ENCODE results near the gene HDDC3. TPM values are rescaled to one million over a fixed set of nuclear protein-coding genes. Genes with fewer than 3 reads are reported as not detected.

Gene HDDC3
- total RNA-seq, 2 experiments from 2014 or later: 31.8 to 38.6 TPM

GRCh38 chr15:90881181-90881977 is 51.0 kb downstream of the HDDC3 start:
- intact Hi-C loops (cut with micrococcal nuclease; ENCODE audit: unreplicated experiment): no loop called here
- no peak for DNase-seq (ENCODE audit: low spot score)
- Histone ChIP-seq H3K9me2 (ENCODE audit: insufficient read depth, low read length) (no peaks in the 10 kb centered on the region), H4K20me1 (ENCODE audit: insufficient read depth, low read length) (no peaks in the 10 kb centered on the region), H3K4me2 (ENCODE audit: low read length) (no peak overlapping the region), H3K79me2 (ENCODE audit: insufficient read depth, low read depth, low read length) (no peaks in the 10 kb centered on the region), H3K9me3 (ENCODE audit: low read length) (no peaks in the 10 kb centered on the region), H3K4me1 (ENCODE audit: insufficient read depth, low read length, poor library complexity, severe bottlenecking) (peaks cover 11% of the 10 kb centered on the region), H3K27ac (ENCODE audit: low read depth, low read length, poor library complexity, severe bottlenecking) (no peak overlapping the region), H3K36me3 (ENCODE audit: insufficient read depth, low read length) (no peaks in the 10 kb centered on the region), H3K4me3 (ENCODE audit: low read depth, low read length, poor library complexity, severe bottlenecking) (no peak overlapping the region), H2AFZ (ENCODE audit: low read length) (no peak overlapping the region)
- POLR2A ChIA-PET: no interaction called here
- BruUV-seq (replicated peaks): no TSS peak
- CTCF ChIA-PET (ENCODE audit: unreplicated experiment): interaction anchor here (0.6 kb wide), 1 partner anchor 164 kb away, joined by 3 read pairs; the partner anchor contains the start of gene BLM
- TF ChIP-seq, protein P1, sequence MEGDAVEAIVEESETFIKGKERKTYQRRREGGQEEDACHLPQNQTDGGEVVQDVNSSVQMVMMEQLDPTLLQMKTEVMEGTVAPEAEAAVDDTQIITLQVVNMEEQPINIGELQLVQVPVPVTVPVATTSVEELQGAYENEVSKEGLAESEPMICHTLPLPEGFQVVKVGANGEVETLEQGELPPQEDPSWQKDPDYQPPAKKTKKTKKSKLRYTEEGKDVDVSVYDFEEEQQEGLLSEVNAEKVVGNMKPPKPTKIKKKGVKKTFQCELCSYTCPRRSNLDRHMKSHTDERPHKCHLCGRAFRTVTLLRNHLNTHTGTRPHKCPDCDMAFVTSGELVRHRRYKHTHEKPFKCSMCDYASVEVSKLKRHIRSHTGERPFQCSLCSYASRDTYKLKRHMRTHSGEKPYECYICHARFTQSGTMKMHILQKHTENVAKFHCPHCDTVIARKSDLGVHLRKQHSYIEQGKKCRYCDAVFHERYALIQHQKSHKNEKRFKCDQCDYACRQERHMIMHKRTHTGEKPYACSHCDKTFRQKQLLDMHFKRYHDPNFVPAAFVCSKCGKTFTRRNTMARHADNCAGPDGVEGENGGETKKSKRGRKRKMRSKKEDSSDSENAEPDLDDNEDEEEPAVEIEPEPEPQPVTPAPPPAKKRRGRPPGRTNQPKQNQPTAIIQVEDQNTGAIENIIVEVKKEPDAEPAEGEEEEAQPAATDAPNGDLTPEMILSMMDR (conservative IDR thresholded peaks at IDR 0.05; ENCODE audit: low read length): no peak
- TF ChIP-seq EZH2phosphoT487 (IDR thresholded peaks at IDR 0.05; ENCODE audit: borderline replicate concordance, low read depth, low read length): no peak

DNA sequence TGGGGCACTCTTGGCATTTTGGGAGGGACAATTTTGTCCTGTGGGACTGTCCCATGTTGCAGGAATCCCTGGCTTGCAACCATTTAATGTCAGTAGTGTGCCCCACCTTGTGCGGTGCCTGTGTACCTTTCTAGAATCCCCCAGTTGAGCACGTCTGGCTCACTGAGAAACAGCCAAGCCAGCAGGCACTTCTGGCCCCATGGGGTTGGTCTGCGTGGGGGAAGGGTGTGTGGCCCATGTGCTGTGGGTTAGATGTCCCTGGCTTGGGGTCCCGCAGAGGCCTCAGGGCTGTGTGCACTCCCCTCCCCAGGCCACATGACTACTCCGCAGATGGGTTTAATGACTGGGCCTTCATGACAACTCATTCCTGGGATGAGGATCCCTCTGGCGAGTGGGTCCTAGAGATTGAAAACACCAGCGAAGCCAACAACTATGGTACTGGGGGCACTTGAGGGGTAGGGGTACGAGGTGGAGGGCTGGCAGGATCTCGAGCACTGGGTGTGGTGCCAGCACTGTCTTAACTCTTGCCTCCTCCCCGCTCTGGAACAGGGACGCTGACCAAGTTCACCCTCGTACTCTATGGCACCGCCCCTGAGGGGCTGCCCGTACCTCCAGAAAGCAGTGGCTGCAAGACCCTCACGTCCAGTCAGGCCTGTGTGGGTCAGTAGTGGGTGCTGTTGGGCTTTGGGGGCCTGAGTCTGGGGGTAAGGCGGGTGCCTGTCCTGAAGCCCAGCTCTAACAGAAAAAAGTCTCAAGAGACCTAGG is 51.8 kb downstream of the HDDC3 start:
- ChIA-PET POLR2A (no interaction called here), CTCF (ENCODE audit: unreplicated experiment) (no interaction called here)
- Histone ChIP-seq H3K4me2 (ENCODE audit: low read length) (no peak overlapping the region), H3K9me2 (ENCODE audit: insufficient read depth, low read length) (no peaks in the 10 kb centered on the region), H3K27ac (ENCODE audit: low read depth, low read length, poor library complexity, severe bottlenecking) (no peak overlapping the region), H3K4me1 (ENCODE audit: insufficient read depth, low read length, poor library complexity, severe bottlenecking) (peaks cover 3% of the 10 kb centered on the region), H2AFZ (ENCODE audit: low read length) (no peak overlapping the region), H3K4me3 (ENCODE audit: low read depth, low read length, poor library complexity, severe bottlenecking) (no peak overlapping the region), H3K36me3 (ENCODE audit: insufficient read depth, low read length) (no peaks in the 10 kb centered on the region), H4K20me1 (ENCODE audit: insufficient read depth, low read length) (no peaks in the 10 kb centered on the region), H3K9me3 (ENCODE audit: low read length) (no peaks in the 10 kb centered on the region), H3K79me2 (ENCODE audit: insufficient read depth, low read depth, low read length) (no peaks in the 10 kb centered on the region)
- no TSS peak for BruUV-seq (replicated peaks)
- TF ChIP-seq, protein P1 (conservative IDR thresholded peaks at IDR 0.05; ENCODE audit: low read length): no peak
- TF ChIP-seq EZH2phosphoT487 (IDR thresholded peaks at IDR 0.05; ENCODE audit: borderline replicate concordance, low read depth, low read length): no peak
- no peak for DNase-seq (ENCODE audit: low spot score)
- intact Hi-C loops (cut with micrococcal nuclease; ENCODE audit: unreplicated experiment): no loop called here

Small RNA genes lying within 50 kb of the gene (small RNA-seq; reads per million reads assigned to genes)
- gene RF00019: not detected

Other genes with a start within 250 kb of the HDDC3 start
- 47.1 and 52.8 TPM in 2 replicates for gene BLM, start 215.2 kb downstream of the HDDC3 start, total RNA-seq (2014; rRNA removed; shearing (Covaris generic))
- gene BLM, start 215.2 kb downstream of the HDDC3 start, total RNA-seq (2022): 51.8 and 55.4 TPM in 2 replicates
- gene FURIN, start 64.0 kb downstream of the HDDC3 start, total RNA-seq (2014; rRNA removed; shearing (Covaris generic)): 2.1 and 4.9 TPM in 2 replicates
- 7.4 and 10.3 TPM in 2 replicates for gene FURIN, start 64.0 kb downstream of the HDDC3 start, total RNA-seq (2022)
- gene FES, start 48.0 kb downstream of the HDDC3 start, total RNA-seq (2014; rRNA removed; shearing (Covaris generic)): 3.3 and 4.7 TPM in 2 replicates
- gene FES, start 48.0 kb downstream of the HDDC3 start, total RNA-seq (2022): 3.0 and 3.2 TPM in 2 replicates
- gene MAN2A2, start 29.2 kb downstream of the HDDC3 start, total RNA-seq (2014; rRNA removed; shearing (Covaris generic)): 6.6 and 12.2 TPM in 2 replicates
- gene MAN2A2, start 29.2 kb downstream of the HDDC3 start, total RNA-seq (2022): 11.6 and 17.4 TPM in 2 replicates
- 38.3 and 46.1 TPM in 2 replicates for gene UNC45A, start 2.7 kb upstream of the HDDC3 start, total RNA-seq (2014; rRNA removed; shearing (Covaris generic))
- gene UNC45A, start 2.7 kb upstream of the HDDC3 start, total RNA-seq (2022): 62.3 and 68.0 TPM in 2 replicates
- 74.8 and 77.7 TPM in 2 replicates for gene RCCD1, start 22.3 kb upstream of the HDDC3 start, total RNA-seq (2014; rRNA removed; shearing (Covaris generic))
- gene RCCD1, start 22.3 kb upstream of the HDDC3 start, total RNA-seq (2022): 84.5 and 96.9 TPM in 2 replicates
- gene PRC1, start 62.0 kb upstream of the HDDC3 start, total RNA-seq (2014; rRNA removed; shearing (Covaris generic)): 224 and 402 TPM in 2 replicates
- gene PRC1, start 62.0 kb upstream of the HDDC3 start, total RNA-seq (2022): 149 and 150 TPM in 2 replicates
- 3.9 and 4.7 TPM in 2 replicates for gene VPS33B, start 90.0 kb upstream of the HDDC3 start, total RNA-seq (2014; rRNA removed; shearing (Covaris generic))
- 13.0 and 13.2 TPM in 2 replicates for gene VPS33B, start 90.0 kb upstream of the HDDC3 start, total RNA-seq (2022)
- not detected in 2 replicates for gene SV2B, start 167.7 kb upstream of the HDDC3 start, total RNA-seq (2014; rRNA removed; shearing (Covaris generic))
- 0.13 and 0.15 TPM in 2 replicates for gene SV2B, start 167.7 kb upstream of the HDDC3 start, total RNA-seq (2022)